Activated T-helper 1 cell treated with anti-CD3 and anti-CD28 coated beads, Interleukin-2, amount 50 U/mL, for 16 hours (primary cell): ENCODE data around the gene SLC30A5.
"Not testable (repeated sequence)": the region's sequence is repeated elsewhere in the genome, so short reads cannot be mapped to it uniquely, and the experiment has no call there.

Experiments
- DNase-seq, 2 donors: peaks; one replicate each; pipeline ENCODE4 v3.0.0-alpha.2; 2020; ENCODE audit warnings: low read depth in 1 of 2, low spot score in 1 of 2

SLC30A5 gene

GRCh38 chr5:69103521-69103920 lies 9.7 kb downstream of the SLC30A5 start:
- DNase-seq: no peak

- no peak for DNase-seq
Measured at GRCh38 chr5:69105996-69106906, 12.4 kb downstream of the SLC30A5 start.

- not testable (repeated sequence) for DNase-seq
Measured at GRCh38 chr5:69108367-69108766, 14.6 kb downstream of the SLC30A5 start.

GRCh38 chr5:69113851-69114250 lies 20.0 kb downstream of the SLC30A5 start:
- no peak for DNase-seq

- no peak for DNase-seq
Measured at GRCh38 chr5:69115526-69115925, 21.7 kb downstream of the SLC30A5 start.

GRCh38 chr5:69129413-69129812 lies 35.6 kb downstream of the SLC30A5 start:
- DNase-seq: no peak

GRCh38 chr5:69130241-69130640 lies 36.4 kb downstream of the SLC30A5 start:
- DNase-seq: no peak

- no peak for DNase-seq
Measured at GRCh38 chr5:69131304-69131703, 37.5 kb downstream of the SLC30A5 start.

GRCh38 chr5:69134126-69134525 lies 40.3 kb downstream of the SLC30A5 start:
- DNase-seq: no peak

GRCh38 chr5:69136293-69136692 lies 42.5 kb downstream of the SLC30A5 start:
- no peak for DNase-seq

- not testable (repeated sequence) for DNase-seq
Measured at GRCh38 chr5:69137208-69137607, 43.4 kb downstream of the SLC30A5 start.

- DNase-seq: no peak
Measured at GRCh38 chr5:69137807-69138206, 44.0 kb downstream of the SLC30A5 start.

GRCh38 chr5:69138766-69139165 lies 45.0 kb downstream of the SLC30A5 start:
- DNase-seq: no peak

GRCh38 chr5:69140239-69140638 lies 46.4 kb downstream of the SLC30A5 start:
- DNase-seq: not testable (repeated sequence)

- no peak for DNase-seq
Measured at GRCh38 chr5:69140827-69141226, 47.0 kb downstream of the SLC30A5 start.

- not testable (repeated sequence) for DNase-seq
Measured at GRCh38 chr5:69148576-69148975, 54.8 kb downstream of the SLC30A5 start.

GRCh38 chr5:69148981-69149675 lies 55.3 kb downstream of the SLC30A5 start:
- no peak for DNase-seq

- DNase-seq: no peak
Measured at GRCh38 chr5:69149676-69150010, 55.8 kb downstream of the SLC30A5 start.

GRCh38 chr5:69152731-69153130 lies 58.9 kb downstream of the SLC30A5 start:
- no peak for DNase-seq

- DNase-seq: no peak
Measured at GRCh38 chr5:69156456-69156855, 62.6 kb downstream of the SLC30A5 start.

- DNase-seq: no peak
Measured at GRCh38 chr5:69158039-69158438, 64.2 kb downstream of the SLC30A5 start.

- DNase-seq: no peak
Measured at GRCh38 chr5:69160651-69161050, 66.8 kb downstream of the SLC30A5 start.
